Measurements from ENCODE around the gene CNOT6L.

CNOT6L gene

GRCh38 chr4:77712675-77713074, 106.5 kb downstream of the CNOT6L start:
- no peak for DNase-seq (ENCODE audit: low read depth)

GRCh38 chr4:77711469-77711868, 107.7 kb downstream of the CNOT6L start:
- no peak for DNase-seq (ENCODE audit: low read depth)

- DNase-seq (ENCODE audit: low read depth), result no peak
Observed at GRCh38 chr4:77710684-77711083, 108.5 kb downstream of the CNOT6L start.

GRCh38 chr4:77710059-77710458, 109.1 kb downstream of the CNOT6L start:
- DNase-seq (ENCODE audit: low read depth), result no peak

- DNase-seq (ENCODE audit: low read depth), result no peak
Observed at GRCh38 chr4:77706717-77707116, 112.5 kb downstream of the CNOT6L start.

GRCh38 chr4:77703666-77704065, 115.5 kb downstream of the CNOT6L start:
- DNase-seq (ENCODE audit: low read depth), result no peak

GRCh38 chr4:77701121-77701520, 118.0 kb downstream of the CNOT6L start:
- DNase-seq (ENCODE audit: low read depth), result no peak

GRCh38 chr4:77699731-77700210, 119.4 kb downstream of the CNOT6L start:
- peak; percentile 63 for DNase-seq (ENCODE audit: low read depth)

- DNase-seq (ENCODE audit: low read depth), result peak; percentile 36
Observed at GRCh38 chr4:77697860-77698590, 121.1 kb downstream of the CNOT6L start.

GRCh38 chr4:77695774-77696173, 123.4 kb downstream of the CNOT6L start:
- DNase-seq (ENCODE audit: low read depth), result peak; percentile 83

GRCh38 chr4:77692847-77693432, 126.2 kb downstream of the CNOT6L start:
- DNase-seq (ENCODE audit: low read depth), result no peak

- DNase-seq (ENCODE audit: low read depth), result no peak
Observed at GRCh38 chr4:77681792-77682191, 137.4 kb downstream of the CNOT6L start.

GRCh38 chr4:77676842-77677241, 142.3 kb downstream of the CNOT6L start:
- DNase-seq (ENCODE audit: low read depth), result no peak

GRCh38 chr4:77671051-77671450, 148.1 kb downstream of the CNOT6L start:
- DNase-seq (ENCODE audit: low read depth), result no peak

- DNase-seq (ENCODE audit: low read depth), result no peak
Observed at GRCh38 chr4:77669946-77670590, 149.1 kb downstream of the CNOT6L start.

- DNase-seq (ENCODE audit: low read depth), result no peak
Observed at GRCh38 chr4:77665381-77666069, 153.6 kb downstream of the CNOT6L start.
